Tibial nerve (tissue), 3 donors: Measurements from ENCODE around the gene MTMR10.

Experiments
- POLR2A ChIP-seq, 2 donors: fragments of 450-650 bp; IDR thresholded peaks; one replicate each; pipeline ENCODE4 v1.6.1; 2017; ENCODE audit warnings: antibody characterized with exemption in 2 of 2, mild to moderate bottlenecking in 2 of 2, moderate library complexity in 2 of 2
- TF ChIP-seq, protein P1 (sequence below), 5 experiments: fragments of 200-600 bp in 3 of 5; fragments of 450-650 bp in 2 of 5; sonication (generic) in 3 of 5; IDR thresholded peaks; one replicate each; pipeline ENCODE4 v1.5.1; 2016 to 2019; ENCODE audit warnings: antibody characterized with exemption in 5 of 5, mild to moderate bottlenecking in 3 of 5, moderate library complexity in 2 of 5

DNA sequence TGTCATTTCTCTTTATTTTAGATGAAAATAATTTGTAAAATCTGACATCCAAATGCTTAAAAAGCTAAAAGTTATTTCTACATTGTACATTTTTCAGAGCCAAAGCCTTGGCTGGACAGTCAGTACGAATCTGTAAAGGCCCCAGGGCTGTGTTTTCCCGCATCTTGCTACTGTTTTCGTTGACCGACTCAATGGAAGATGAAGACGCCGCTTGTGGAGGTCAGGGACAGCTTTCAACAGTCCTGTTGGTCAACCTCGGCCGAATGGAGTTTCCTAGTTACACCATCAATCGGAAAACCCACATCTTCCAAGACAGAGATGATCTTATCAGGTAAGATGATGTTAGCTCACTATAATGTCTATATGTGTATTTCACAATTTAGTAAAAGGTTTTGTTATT lies 77.7 kb downstream of the MTMR10 start:
- TF ChIP-seq, protein P1, sequence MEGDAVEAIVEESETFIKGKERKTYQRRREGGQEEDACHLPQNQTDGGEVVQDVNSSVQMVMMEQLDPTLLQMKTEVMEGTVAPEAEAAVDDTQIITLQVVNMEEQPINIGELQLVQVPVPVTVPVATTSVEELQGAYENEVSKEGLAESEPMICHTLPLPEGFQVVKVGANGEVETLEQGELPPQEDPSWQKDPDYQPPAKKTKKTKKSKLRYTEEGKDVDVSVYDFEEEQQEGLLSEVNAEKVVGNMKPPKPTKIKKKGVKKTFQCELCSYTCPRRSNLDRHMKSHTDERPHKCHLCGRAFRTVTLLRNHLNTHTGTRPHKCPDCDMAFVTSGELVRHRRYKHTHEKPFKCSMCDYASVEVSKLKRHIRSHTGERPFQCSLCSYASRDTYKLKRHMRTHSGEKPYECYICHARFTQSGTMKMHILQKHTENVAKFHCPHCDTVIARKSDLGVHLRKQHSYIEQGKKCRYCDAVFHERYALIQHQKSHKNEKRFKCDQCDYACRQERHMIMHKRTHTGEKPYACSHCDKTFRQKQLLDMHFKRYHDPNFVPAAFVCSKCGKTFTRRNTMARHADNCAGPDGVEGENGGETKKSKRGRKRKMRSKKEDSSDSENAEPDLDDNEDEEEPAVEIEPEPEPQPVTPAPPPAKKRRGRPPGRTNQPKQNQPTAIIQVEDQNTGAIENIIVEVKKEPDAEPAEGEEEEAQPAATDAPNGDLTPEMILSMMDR (IDR thresholded peaks at IDR 0.05), result no peak
- TF ChIP-seq POLR2A (IDR thresholded peaks at IDR 0.05), result no peak
